LNCAP (cell line): ENCODE results near the gene CNOT1.
A peak's percentile ranks its signal among the peaks of the same experiment; 100 is the strongest.

ENCODE experiments used
- CTCF ChIP-seq: fragments of 450-650 bp; IDR thresholded peaks from 2 replicates; pipeline ENCODE4 v1.5.1; 2017; ENCODE audit warnings: mild to moderate bottlenecking

The CNOT1 gene

GRCh38 chr16:58644765-58645487 lies 15.3 kb upstream of the CNOT1 start:
- no peak for TF ChIP-seq CTCF

- no peak for TF ChIP-seq CTCF
Observed at GRCh38 chr16:58644108-58644507, 14.5 kb upstream of the CNOT1 start.

GRCh38 chr16:58640949-58641348 lies 11.3 kb upstream of the CNOT1 start:
- no peak for TF ChIP-seq CTCF

- no peak for TF ChIP-seq CTCF
Observed at GRCh38 chr16:58639836-58640235, 10.2 kb upstream of the CNOT1 start.

- no peak for TF ChIP-seq CTCF
Observed at GRCh38 chr16:58639230-58639629, 9.6 kb upstream of the CNOT1 start.

- TF ChIP-seq CTCF: peak; percentile 44; the same call in 1 of the 2 replicates
Observed at GRCh38 chr16:58638148-58639036, 8.8 kb upstream of the CNOT1 start.

GRCh38 chr16:58636466-58636865 lies 6.8 kb upstream of the CNOT1 start:
- TF ChIP-seq CTCF: no peak
